ENCODE data around the gene HLA-DRB1. TPM values are rescaled to one million over a fixed set of nuclear protein-coding genes. Genes with fewer than 3 reads are reported as not detected.

The HLA-DRB1 gene
- total RNA-seq, 1 experiment from 2014 or later = 141 TPM

DNA sequence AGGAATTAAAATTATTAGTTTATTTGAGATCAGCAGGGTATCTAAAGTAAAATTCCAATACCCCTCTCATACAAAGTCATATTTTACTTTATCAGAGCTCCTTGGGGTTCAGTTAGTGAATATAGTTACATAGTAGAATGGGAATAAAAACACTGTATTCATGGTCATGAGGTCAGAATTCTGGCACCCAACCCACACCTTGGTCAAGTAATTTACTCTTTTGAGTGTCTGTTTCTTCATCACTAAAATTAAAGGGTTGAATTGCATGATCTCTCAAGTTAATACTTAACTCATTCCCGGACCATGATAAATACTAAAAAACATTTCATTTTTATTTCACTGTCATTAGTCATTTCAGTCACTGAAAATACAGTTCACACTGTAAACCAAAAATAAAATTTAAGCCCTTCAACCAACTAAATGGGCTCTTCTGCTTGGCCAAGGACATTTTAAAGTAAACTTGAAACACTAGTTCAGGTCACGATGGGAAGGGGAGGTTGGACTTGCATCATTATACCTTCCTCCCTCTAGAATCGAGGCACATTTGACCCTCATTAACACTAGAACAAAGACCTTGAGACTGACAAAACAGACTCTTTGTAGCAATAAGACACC is 21.1 kb upstream of the HLA-DRB1 start:
- no peaks in the 10 kb centered on the region for H3K27me3 Mint-ChIP-seq (ENCODE audit: unreplicated experiment)
- H3K4me3 Mint-ChIP-seq (ENCODE audit: low read depth, unreplicated experiment) = no peak overlapping the region
- TF ChIP-seq, protein P1, sequence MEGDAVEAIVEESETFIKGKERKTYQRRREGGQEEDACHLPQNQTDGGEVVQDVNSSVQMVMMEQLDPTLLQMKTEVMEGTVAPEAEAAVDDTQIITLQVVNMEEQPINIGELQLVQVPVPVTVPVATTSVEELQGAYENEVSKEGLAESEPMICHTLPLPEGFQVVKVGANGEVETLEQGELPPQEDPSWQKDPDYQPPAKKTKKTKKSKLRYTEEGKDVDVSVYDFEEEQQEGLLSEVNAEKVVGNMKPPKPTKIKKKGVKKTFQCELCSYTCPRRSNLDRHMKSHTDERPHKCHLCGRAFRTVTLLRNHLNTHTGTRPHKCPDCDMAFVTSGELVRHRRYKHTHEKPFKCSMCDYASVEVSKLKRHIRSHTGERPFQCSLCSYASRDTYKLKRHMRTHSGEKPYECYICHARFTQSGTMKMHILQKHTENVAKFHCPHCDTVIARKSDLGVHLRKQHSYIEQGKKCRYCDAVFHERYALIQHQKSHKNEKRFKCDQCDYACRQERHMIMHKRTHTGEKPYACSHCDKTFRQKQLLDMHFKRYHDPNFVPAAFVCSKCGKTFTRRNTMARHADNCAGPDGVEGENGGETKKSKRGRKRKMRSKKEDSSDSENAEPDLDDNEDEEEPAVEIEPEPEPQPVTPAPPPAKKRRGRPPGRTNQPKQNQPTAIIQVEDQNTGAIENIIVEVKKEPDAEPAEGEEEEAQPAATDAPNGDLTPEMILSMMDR (IDR thresholded peaks at IDR 0.05; ENCODE audit: unreplicated experiment) = no peak
- DNase-seq = no peak
- intact Hi-C loops (cut with micrococcal nuclease; ENCODE audit: unreplicated experiment) = no loop called here
- no TSS peak for BruUV-seq (replicated peaks)
- peaks cover 8% of the 10 kb centered on the region for H3K4me1 Mint-ChIP-seq (ENCODE audit: low read depth, unreplicated experiment)
- H3K9me3 Mint-ChIP-seq (ENCODE audit: low read depth, unreplicated experiment) = peaks cover 2% of the 10 kb centered on the region
- peaks cover 5% of the 10 kb centered on the region for H3K36me3 Mint-ChIP-seq (ENCODE audit: insufficient read depth, unreplicated experiment)
- CTCF ChIA-PET = interaction anchor here (0.6 kb wide), 1 partner anchor 235 kb away, joined by 3 read pairs; no protein-coding TSS in a partner anchor
- no peak overlapping the region for H3K27ac Mint-ChIP-seq (ENCODE audit: unreplicated experiment)

DNA sequence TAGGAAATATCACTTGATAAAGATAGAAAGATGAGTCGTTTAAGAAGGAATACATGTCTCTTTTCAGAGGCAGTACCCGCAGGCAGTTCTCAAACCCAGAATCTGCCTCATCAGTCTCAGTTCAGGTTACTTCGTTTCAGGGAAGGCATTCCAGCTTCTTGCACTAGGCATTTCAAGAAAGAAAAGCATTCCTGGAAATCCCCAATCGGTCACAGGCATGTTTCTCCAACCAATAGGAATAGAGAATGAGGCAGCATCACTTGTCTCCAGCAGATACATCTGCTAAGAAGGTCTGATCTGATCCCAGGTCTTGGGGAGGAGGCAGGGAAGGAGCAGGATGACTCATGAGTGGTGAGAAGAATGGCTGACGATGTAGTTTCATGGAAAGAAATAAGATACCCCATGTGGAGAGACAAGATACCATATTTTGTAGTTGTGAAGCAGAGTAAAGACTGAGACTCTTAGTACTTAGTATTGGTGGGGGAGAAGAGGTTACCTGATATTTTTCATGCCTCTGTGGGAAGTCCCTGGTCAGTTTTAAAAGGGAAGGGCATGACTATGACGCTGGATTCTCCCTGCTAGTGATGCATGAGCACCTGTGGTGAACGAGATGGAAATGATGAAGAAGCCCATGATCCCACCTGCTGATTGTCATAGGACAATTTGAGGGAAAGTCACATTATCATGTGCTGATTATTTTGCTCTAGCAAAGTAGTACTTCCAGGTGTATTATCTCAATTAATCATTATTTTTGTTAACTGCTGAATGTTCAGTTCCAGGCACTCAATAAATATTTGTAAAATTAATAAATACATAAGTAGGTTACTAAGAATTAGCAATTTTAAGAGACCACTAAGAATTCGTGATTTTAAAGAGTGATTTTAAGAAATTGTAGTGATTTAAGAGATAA is 20.3 kb upstream of the HLA-DRB1 start:
- H3K27me3 Mint-ChIP-seq (ENCODE audit: unreplicated experiment) = no peaks in the 10 kb centered on the region
- H3K36me3 Mint-ChIP-seq (ENCODE audit: insufficient read depth, unreplicated experiment) = peaks cover 5% of the 10 kb centered on the region
- TSS peak; percentile 99 for BruUV-seq (replicated peaks)
- peak; percentile 62 for DNase-seq
- no peak overlapping the region for H3K4me3 Mint-ChIP-seq (ENCODE audit: low read depth, unreplicated experiment)
- peaks cover 2% of the 10 kb centered on the region for H3K9me3 Mint-ChIP-seq (ENCODE audit: low read depth, unreplicated experiment)
- H3K4me1 Mint-ChIP-seq (ENCODE audit: low read depth, unreplicated experiment) = peaks cover 8% of the 10 kb centered on the region
- TF ChIP-seq, protein P1 (IDR thresholded peaks at IDR 0.05; ENCODE audit: unreplicated experiment) = no peak
- intact Hi-C loops (cut with micrococcal nuclease; ENCODE audit: unreplicated experiment) = no loop called here
- no peak overlapping the region for H3K27ac Mint-ChIP-seq (ENCODE audit: unreplicated experiment)
- CTCF ChIA-PET = interaction anchor here (0.7 to 1.3 kb wide), 3 partner anchors 11 to 356 kb away, joined by 3 to 4 read pairs (median 4); no protein-coding TSS in a partner anchor

DNA sequence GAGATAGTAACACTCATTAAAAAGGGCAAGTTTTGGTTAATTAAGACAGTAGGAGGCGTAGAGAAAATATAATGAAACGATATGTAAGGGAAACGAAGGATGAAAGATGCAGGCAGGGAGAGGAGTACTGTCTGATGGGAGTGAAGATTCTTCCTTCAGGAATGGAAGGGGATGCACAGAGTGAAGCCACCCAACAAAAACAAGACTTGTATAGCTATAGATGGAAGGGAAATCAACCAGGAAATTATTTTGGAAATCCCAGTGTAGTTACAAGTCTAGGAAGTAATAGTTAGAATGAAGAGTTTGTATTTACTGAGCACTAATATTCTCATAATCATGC is 19.7 kb upstream of the HLA-DRB1 start:
- DNase-seq = no peak
- TSS peak; percentile 99 for BruUV-seq (replicated peaks)
- CTCF ChIA-PET = interaction anchor here (0.7 to 1.3 kb wide), 3 partner anchors 11 to 355 kb away, joined by 3 to 4 read pairs (median 4); no protein-coding TSS in a partner anchor
- H3K27me3 Mint-ChIP-seq (ENCODE audit: unreplicated experiment) = peaks cover 3% of the 10 kb centered on the region
- TF ChIP-seq, protein P1 (IDR thresholded peaks at IDR 0.05; ENCODE audit: unreplicated experiment) = no peak
- H3K4me3 Mint-ChIP-seq (ENCODE audit: low read depth, unreplicated experiment) = no peak overlapping the region
- H3K27ac Mint-ChIP-seq (ENCODE audit: unreplicated experiment) = no peak overlapping the region
- intact Hi-C loops (cut with micrococcal nuclease; ENCODE audit: unreplicated experiment) = no loop called here
- H3K36me3 Mint-ChIP-seq (ENCODE audit: insufficient read depth, unreplicated experiment) = peaks cover 5% of the 10 kb centered on the region
- H3K9me3 Mint-ChIP-seq (ENCODE audit: low read depth, unreplicated experiment) = peaks cover 2% of the 10 kb centered on the region
- peaks cover 14% of the 10 kb centered on the region for H3K4me1 Mint-ChIP-seq (ENCODE audit: low read depth, unreplicated experiment)

DNA sequence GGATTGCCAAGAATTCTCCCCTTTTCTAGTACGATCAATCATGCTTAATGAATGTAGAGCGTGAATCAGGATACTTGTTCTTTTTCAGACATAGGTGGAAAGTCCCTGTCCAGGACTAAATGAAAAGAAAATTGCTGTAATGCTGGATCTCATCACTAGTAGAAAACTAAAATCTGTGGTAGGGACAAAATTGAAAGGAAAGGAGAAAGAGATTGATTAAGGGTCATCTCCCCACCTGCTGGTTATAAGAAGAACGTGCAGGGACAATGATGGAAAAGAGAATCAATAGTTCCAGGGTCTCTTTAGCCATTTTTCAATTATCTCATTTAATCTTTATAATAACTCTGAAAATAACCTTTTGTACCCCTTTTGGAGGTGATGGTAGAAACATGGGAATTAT is 18.7 kb upstream of the HLA-DRB1 start:
- no peak for DNase-seq
- peaks cover 2% of the 10 kb centered on the region for H3K9me3 Mint-ChIP-seq (ENCODE audit: low read depth, unreplicated experiment)
- H3K27me3 Mint-ChIP-seq (ENCODE audit: unreplicated experiment) = peaks cover 13% of the 10 kb centered on the region
- peaks cover 24% of the 10 kb centered on the region for H3K4me1 Mint-ChIP-seq (ENCODE audit: low read depth, unreplicated experiment)
- intact Hi-C loops (cut with micrococcal nuclease; ENCODE audit: unreplicated experiment) = no loop called here
- H3K4me3 Mint-ChIP-seq (ENCODE audit: low read depth, unreplicated experiment) = no peak overlapping the region
- peaks cover 5% of the 10 kb centered on the region for H3K36me3 Mint-ChIP-seq (ENCODE audit: insufficient read depth, unreplicated experiment)
- no TSS peak for BruUV-seq (replicated peaks)
- H3K27ac Mint-ChIP-seq (ENCODE audit: unreplicated experiment) = peak overlapping the region; percentile 62
- CTCF ChIA-PET = no interaction called here
- TF ChIP-seq, protein P1 (IDR thresholded peaks at IDR 0.05; ENCODE audit: unreplicated experiment) = no peak
